Anterior cingulate cortex (tissue), 58 donors: ENCODE measurements around the gene NLRP14.
A peak's percentile ranks its signal among the peaks of the same experiment; 100 is the strongest.

Experiments used
- DNase-seq, 58 donors: peaks; one replicate each; lab custom pipeline; 2025; lab: John Stamatoyannopoulos, UW

Gene NLRP14

GRCh38 chr11:7020183-7020917, at the start of gene NLRP14, which contains the start of gene ZNF214:
Gene NLRP14, plus strand, starts transcription at chr11:7020479. Its CDS starts 18,108 bp downstream, at chr11:7038587.
Gene ZNF214, minus strand, starts transcription at chr11:7020346. Its CDS starts 17,511 bp downstream, at chr11:7002835.
- DNase-seq: peak; percentile 33 to 92 (median 80)

GRCh38 chr11:6979365-6979764, 40.9 kb upstream of the NLRP14 start:
- no peak for DNase-seq

- no peak for DNase-seq
Measured at GRCh38 chr11:6986487-6986886, 33.8 kb upstream of the NLRP14 start.

- DNase-seq: no peak
Measured at GRCh38 chr11:6988506-6988905, 31.8 kb upstream of the NLRP14 start.

- no peak for DNase-seq
Measured at GRCh38 chr11:6991227-6991626, 29.1 kb upstream of the NLRP14 start.

- no peak for DNase-seq
Measured at GRCh38 chr11:6992026-6992425, 28.3 kb upstream of the NLRP14 start.

- DNase-seq: no peak
Measured at GRCh38 chr11:6992457-6993417, 27.5 kb upstream of the NLRP14 start.

GRCh38 chr11:6995703-6996102, 24.6 kb upstream of the NLRP14 start:
- no peak for DNase-seq

- DNase-seq: peak in 1 of 58 donors; percentile 1
Measured at GRCh38 chr11:7004482-7004881, 15.8 kb upstream of the NLRP14 start.

- no peak for DNase-seq
Measured at GRCh38 chr11:7014118-7014517, 6.2 kb upstream of the NLRP14 start.

- no peak for DNase-seq
Measured at GRCh38 chr11:7016011-7016410, 4.3 kb upstream of the NLRP14 start.

- peak in 21 of 58 donors; percentile 7 to 68 (median 38) for DNase-seq
Measured at GRCh38 chr11:7019500-7020182, 638 bp upstream of the NLRP14 start.

GRCh38 chr11:7021318-7021717, 1.0 kb downstream of the NLRP14 start:
- no peak for DNase-seq

GRCh38 chr11:7028141-7028540, 7.9 kb downstream of the NLRP14 start:
- DNase-seq: no peak

GRCh38 chr11:7030836-7031235, 10.6 kb downstream of the NLRP14 start:
- DNase-seq: no peak

- DNase-seq: no peak
Measured at GRCh38 chr11:7031471-7031871, 11.2 kb downstream of the NLRP14 start.

GRCh38 chr11:7032692-7033091, 12.4 kb downstream of the NLRP14 start:
- no peak for DNase-seq

GRCh38 chr11:7034019-7034418, 13.7 kb downstream of the NLRP14 start:
- no peak for DNase-seq

- DNase-seq: no peak
Measured at GRCh38 chr11:7046474-7047175, 26.3 kb downstream of the NLRP14 start.

GRCh38 chr11:7050191-7050590, 29.9 kb downstream of the NLRP14 start:
- no peak for DNase-seq
